ENCODE data around the gene TREX2. TPM values are rescaled to one million over a fixed set of nuclear protein-coding genes. Genes with fewer than 3 reads are reported as not detected.

The TREX2 gene
- total and polyA plus RNA-seq, 2 donors: 0.38 to 1.2 TPM

GRCh38 chrX:153400146-153401132 lies 45.4 kb downstream of the TREX2 start:
- peak in 2 of 9 donors; percentile 20 to 23 for DNase-seq (ENCODE audit: low read depth in 6 of 9, low spot score in 9 of 9)
- Histone ChIP-seq H3K27ac (ENCODE audit: low read depth in 1 of 2, low read length in 1 of 2) (no peak overlapping the region), H3K27me3 (ENCODE audit: control insufficient read depth in 2 of 2, insufficient read depth in 1 of 2, low read length in 1 of 2) (no peaks in the 10 kb centered on the region), H3K4me3 (ENCODE audit: low read length in 2 of 2) (no peak overlapping the region), H3K9me3 (ENCODE audit: control insufficient read depth in 2 of 2, insufficient read depth in 1 of 2, low read length in 1 of 2) (peaks cover 0 to 4% of the 10 kb centered on the region in 2 donors), H3K36me3 (ENCODE audit: control insufficient read depth in 2 of 2, insufficient read depth in 2 of 2, low read length in 1 of 2) (no peaks in the 10 kb centered on the region), H3K4me1 (ENCODE audit: control insufficient read depth in 2 of 2, insufficient read depth in 2 of 2, low read length in 2 of 2) (no peaks in the 10 kb centered on the region)
- WGBS: 80% methylated on average over 60 of the region's 60 CpGs

GRCh38 chrX:153398275-153398960 lies 47.4 kb downstream of the TREX2 start:
- no peaks in the 10 kb centered on the region for H3K36me3 ChIP-seq (ENCODE audit: control insufficient read depth in 2 of 2, insufficient read depth in 2 of 2, low read length in 1 of 2)
- 97% methylated on average over 17 of the region's 17 CpGs for WGBS
- H3K9me3 ChIP-seq (ENCODE audit: control insufficient read depth in 2 of 2, insufficient read depth in 1 of 2, low read length in 1 of 2): peaks cover 0 to 4% of the 10 kb centered on the region in 2 donors
- DNase-seq (ENCODE audit: low read depth in 6 of 9, low spot score in 9 of 9): no peak
- H3K4me1 ChIP-seq (ENCODE audit: control insufficient read depth in 2 of 2, insufficient read depth in 2 of 2, low read length in 2 of 2): no peaks in the 10 kb centered on the region
- no peak overlapping the region for H3K4me3 ChIP-seq (ENCODE audit: low read length in 2 of 2)
- H3K27me3 ChIP-seq (ENCODE audit: control insufficient read depth in 2 of 2, insufficient read depth in 1 of 2, low read length in 1 of 2): no peaks in the 10 kb centered on the region
- no peak overlapping the region for H3K27ac ChIP-seq (ENCODE audit: low read depth in 1 of 2, low read length in 1 of 2)

- no peaks in the 10 kb centered on the region for H3K4me1 ChIP-seq (ENCODE audit: control insufficient read depth in 2 of 2, insufficient read depth in 2 of 2, low read length in 2 of 2)
- WGBS: 94% methylated on average over 27 of the region's 27 CpGs
These were observed 48.4 kb downstream of the TREX2 start for GRCh38 chrX:153397256-153397960.

DNA sequence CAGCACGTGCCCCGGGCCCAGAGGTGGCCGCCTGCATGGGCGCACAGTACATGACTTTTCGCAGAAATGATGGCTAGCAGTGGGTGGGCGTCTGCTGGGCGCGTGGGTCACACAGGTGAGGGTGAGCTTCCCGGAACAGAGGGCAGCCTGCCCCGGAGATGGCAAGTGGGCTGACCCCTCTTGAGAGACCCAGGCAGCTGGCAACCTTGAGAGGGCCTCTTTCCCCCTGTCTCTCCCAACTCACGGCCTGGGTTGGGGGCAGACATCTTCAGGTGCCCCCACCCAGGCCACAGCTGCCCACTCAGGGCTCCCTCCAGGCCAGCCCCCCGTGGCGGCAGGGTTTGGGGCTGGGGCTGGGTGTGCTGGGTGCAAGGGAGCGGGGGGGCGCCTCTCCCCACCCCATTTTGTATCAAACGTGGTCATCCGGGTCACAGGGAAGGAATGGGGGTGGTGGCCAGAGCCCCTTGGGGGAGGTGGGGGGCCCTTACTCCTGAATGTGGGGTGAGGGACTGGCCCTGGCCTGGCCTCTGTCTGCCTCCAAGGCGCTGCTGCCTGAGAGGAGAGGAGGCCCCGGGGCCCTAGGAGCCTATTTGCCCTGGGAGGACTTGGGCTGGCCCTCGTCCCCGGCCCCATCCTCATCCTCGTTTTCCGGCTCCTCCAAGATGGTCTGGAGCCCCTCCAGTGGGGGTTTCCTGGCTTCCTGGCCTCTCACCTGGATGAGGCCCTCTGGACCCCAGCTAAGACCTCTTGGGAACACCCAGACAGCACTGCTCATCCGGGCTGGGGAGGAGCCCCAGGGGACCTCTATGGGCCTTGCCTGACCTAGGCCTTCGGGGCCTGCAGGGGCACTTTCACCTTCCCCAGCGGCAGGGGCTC lies 49.3 kb downstream of the TREX2 start:
- Histone ChIP-seq H3K36me3 (ENCODE audit: control insufficient read depth in 2 of 2, insufficient read depth in 2 of 2, low read length in 1 of 2) (no peaks in the 10 kb centered on the region), H3K4me1 (ENCODE audit: control insufficient read depth in 2 of 2, insufficient read depth in 2 of 2, low read length in 2 of 2) (no peaks in the 10 kb centered on the region), H3K27ac (ENCODE audit: low read depth in 1 of 2, low read length in 1 of 2) (no peak overlapping the region), H3K9me3 (ENCODE audit: control insufficient read depth in 2 of 2, insufficient read depth in 1 of 2, low read length in 1 of 2) (peaks cover 0 to 5% of the 10 kb centered on the region in 2 donors), H3K4me3 (ENCODE audit: low read length in 2 of 2) (no peak overlapping the region), H3K27me3 (ENCODE audit: control insufficient read depth in 2 of 2, insufficient read depth in 1 of 2, low read length in 1 of 2) (no peaks in the 10 kb centered on the region)
- no peak for DNase-seq (ENCODE audit: low read depth in 6 of 9, low spot score in 9 of 9)
- 95% methylated on average over 25 of the region's 26 CpGs for WGBS

More at GRCh38 chrX:153397256-153397960, 48.4 kb downstream of the TREX2 start:
- Histone ChIP-seq H3K9me3 (ENCODE audit: control insufficient read depth in 2 of 2, insufficient read depth in 1 of 2, low read length in 1 of 2) (peaks cover 0 to 4% of the 10 kb centered on the region in 2 donors), H3K4me3 (ENCODE audit: low read length in 2 of 2) (no peak overlapping the region), H3K36me3 (ENCODE audit: control insufficient read depth in 2 of 2, insufficient read depth in 2 of 2, low read length in 1 of 2) (no peaks in the 10 kb centered on the region), H3K27ac (ENCODE audit: low read depth in 1 of 2, low read length in 1 of 2) (no peak overlapping the region), H3K27me3 (ENCODE audit: control insufficient read depth in 2 of 2, insufficient read depth in 1 of 2, low read length in 1 of 2) (no peaks in the 10 kb centered on the region)
- no peak for DNase-seq (ENCODE audit: low read depth in 6 of 9, low spot score in 9 of 9)

- Histone ChIP-seq H3K9me3 (ENCODE audit: control insufficient read depth in 2 of 2, insufficient read depth in 1 of 2, low read length in 1 of 2) (peaks cover 0 to 6% of the 10 kb centered on the region in 2 donors), H3K4me3 (ENCODE audit: low read length in 2 of 2) (no peak overlapping the region), H3K36me3 (ENCODE audit: control insufficient read depth in 2 of 2, insufficient read depth in 2 of 2, low read length in 1 of 2) (no peaks in the 10 kb centered on the region), H3K4me1 (ENCODE audit: control insufficient read depth in 2 of 2, insufficient read depth in 2 of 2, low read length in 2 of 2) (no peaks in the 10 kb centered on the region), H3K27ac (ENCODE audit: low read depth in 1 of 2, low read length in 1 of 2) (no peak overlapping the region), H3K27me3 (ENCODE audit: control insufficient read depth in 2 of 2, insufficient read depth in 1 of 2, low read length in 1 of 2) (no peaks in the 10 kb centered on the region)
- no peak for DNase-seq (ENCODE audit: low read depth in 6 of 9, low spot score in 9 of 9)
- 71% methylated on average over 26 of the region's 26 CpGs for WGBS
These were observed 50.1 kb downstream of the TREX2 start for GRCh38 chrX:153395613-153396319.

DNA sequence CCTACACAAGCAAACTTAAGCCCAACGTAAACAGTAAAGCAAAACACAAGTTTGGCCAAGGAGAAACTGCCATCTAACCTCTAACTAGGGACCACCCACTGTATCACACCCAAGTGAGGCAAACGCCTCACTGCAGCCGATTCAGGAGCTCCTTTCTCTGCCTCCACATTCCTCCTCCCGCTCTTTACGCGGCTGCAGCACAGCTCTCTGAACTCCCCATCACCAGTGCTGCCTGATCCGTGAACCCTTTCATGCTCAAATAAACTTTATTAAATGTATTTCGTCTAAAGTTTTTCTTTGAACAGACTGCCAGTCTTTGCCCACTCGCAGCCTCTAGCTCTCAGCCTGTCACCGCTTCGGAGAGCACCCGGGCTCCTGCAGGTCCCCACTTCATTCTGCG lies 51.2 kb downstream of the TREX2 start:
- 93% methylated on average over 13 of the region's 13 CpGs for WGBS
- Histone ChIP-seq H3K27me3 (ENCODE audit: control insufficient read depth in 2 of 2, insufficient read depth in 1 of 2, low read length in 1 of 2) (no peaks in the 10 kb centered on the region), H3K9me3 (ENCODE audit: control insufficient read depth in 2 of 2, insufficient read depth in 1 of 2, low read length in 1 of 2) (peaks cover 0 to 10% of the 10 kb centered on the region in 2 donors), H3K27ac (ENCODE audit: low read depth in 1 of 2, low read length in 1 of 2) (no peak overlapping the region), H3K36me3 (ENCODE audit: control insufficient read depth in 2 of 2, insufficient read depth in 2 of 2, low read length in 1 of 2) (no peaks in the 10 kb centered on the region), H3K4me1 (ENCODE audit: control insufficient read depth in 2 of 2, insufficient read depth in 2 of 2, low read length in 2 of 2) (no peaks in the 10 kb centered on the region), H3K4me3 (ENCODE audit: low read length in 2 of 2) (no peak overlapping the region)
- no peak for DNase-seq (ENCODE audit: low read depth in 6 of 9, low spot score in 9 of 9)

Measured in thymus (tissue), 11 donors.